Ammon's horn (tissue), 1 donor: ENCODE measurements around the gene XYLT1.

Experiments used
- DNase-seq: peaks from one replicate; pipeline ENCODE4 v3.0.0-alpha.2; 2016; ENCODE audit warnings: low spot score

XYLT1 gene

DNA sequence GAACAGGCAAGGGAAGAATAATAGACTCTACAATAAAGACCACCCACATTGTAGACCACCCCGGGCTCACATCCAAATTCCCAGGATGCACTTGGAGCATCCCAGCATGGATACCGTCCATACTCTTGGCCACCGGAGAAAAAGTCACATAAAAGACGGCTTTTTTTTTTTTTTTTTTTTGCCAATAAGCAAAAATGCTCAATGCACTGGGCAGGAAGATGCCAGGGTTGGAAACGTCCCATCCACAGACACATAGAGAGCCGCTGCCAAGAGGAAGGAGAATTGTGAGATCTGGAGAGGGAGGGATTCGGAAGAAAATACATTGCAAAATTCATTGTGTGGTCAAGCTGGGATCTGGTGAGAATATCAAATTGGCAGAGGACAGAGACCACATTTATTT lies 286.7 kb downstream of the XYLT1 start:
- DNase-seq = no peak

DNA sequence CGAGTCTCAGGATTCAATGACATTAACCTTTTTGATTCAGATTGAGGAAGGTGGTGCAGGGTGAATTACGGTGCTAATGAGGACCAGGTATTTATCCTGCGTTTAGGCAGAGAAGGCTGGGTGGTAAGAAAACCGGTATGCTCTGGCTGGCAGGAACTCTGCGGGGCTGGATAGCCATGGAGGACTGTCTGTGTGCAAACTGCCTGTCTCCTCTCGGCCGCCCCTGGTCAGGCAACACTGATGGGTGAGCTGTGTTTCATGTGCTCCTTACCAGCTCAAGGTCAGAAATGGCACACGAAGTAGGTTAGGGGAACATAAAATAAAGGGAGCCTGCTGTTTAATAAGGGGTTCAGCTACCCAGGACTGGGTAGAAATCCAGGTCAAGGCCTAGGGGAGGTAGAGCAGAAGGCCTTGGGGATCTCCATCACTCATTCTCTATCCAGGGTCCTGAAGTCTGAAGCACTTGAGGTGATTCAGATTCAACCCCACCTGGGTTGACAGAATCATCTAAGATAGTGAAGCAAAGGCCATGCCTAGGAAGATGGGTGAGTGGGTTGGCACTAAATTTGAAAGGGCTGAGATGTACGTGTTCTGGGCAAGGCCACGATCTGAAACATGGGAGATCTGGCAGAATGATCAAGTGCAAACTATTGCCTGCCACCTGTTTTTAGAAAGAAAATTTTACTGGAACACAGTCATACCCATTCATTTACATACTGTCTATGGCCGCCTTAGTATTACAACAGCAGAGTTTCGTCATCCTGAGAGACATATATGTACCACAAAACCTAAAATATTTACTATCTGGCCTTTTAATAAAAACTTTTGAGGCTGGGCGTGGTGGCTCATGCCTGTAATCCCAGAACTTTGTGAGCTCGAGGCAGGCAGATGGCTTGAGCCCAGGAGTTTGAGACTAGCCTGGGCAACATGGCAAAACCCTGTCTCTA lies 292.5 kb downstream of the XYLT1 start:
- no peak for DNase-seq

DNA sequence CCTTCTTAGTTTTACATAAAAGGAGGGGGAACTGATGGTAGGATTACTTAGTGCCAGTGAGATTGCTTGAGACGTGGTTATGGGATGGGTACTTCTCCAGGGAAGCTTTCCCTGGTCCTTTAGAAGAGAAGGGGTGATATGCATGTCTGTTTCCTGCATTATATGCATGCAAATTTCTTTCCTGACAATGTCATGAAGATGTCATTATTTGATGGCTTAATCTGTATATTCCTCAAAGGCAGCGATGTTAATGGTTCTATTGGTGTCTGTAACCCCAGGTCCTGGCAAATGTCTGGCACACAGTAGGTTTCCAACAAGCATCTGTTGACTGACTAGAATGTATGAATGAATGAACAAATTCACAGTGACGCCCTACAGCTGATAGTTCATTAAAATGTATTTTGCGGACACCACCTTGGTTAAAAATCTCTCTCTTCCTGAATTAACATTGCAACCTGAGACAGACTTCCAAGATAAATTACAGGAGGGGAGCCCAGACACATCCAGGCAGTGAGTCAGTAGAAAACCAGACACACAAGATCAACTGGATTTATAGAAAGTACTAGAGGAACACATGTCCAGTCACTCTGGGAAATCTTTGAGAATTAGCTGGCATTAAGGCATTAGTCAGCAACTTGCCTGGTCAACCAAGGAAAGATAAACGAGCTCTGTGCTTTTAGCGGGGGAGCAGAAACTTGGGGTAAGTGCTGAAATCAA lies 293.4 kb downstream of the XYLT1 start:
- DNase-seq = no peak

DNA sequence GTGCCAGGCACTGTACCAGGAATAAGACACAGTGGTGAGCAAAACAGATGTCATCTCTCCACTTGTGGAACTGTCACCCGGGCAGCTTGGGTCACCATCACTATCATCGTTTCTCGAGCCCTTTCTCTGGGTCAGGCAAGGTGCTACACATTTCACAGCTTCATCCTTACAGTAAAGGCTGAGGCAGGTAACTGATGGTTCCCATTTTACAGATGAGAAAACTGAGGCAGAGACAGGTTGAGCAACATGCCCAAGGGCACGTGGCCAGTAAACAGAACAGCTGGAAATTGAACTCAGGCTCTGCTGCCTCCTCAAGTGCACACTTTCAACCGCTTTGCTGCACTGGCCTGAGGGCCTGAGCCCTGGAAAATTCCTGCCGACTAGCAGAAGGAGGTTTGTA lies 294.6 kb downstream of the XYLT1 start:
- DNase-seq = no peak

DNA sequence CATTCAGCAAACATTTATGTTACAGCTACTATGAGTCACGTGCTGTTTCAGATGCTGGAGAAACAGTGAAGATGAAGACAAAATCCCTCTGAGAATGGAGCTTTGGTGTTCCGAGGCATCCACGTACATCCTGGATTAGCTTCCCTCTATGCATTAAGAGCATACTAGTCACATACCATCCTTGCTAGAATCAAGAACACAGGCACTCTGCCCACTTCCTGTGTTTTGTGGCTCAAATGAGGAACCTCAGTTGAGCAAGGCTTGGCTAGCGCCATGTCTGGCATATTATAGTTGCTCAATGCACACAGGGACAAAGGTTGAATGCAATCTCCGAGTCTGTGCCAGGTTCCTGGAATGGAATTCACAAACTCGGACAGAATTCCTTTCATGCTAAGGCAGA lies 297.5 kb downstream of the XYLT1 start:
- DNase-seq = peak; percentile 69

DNA sequence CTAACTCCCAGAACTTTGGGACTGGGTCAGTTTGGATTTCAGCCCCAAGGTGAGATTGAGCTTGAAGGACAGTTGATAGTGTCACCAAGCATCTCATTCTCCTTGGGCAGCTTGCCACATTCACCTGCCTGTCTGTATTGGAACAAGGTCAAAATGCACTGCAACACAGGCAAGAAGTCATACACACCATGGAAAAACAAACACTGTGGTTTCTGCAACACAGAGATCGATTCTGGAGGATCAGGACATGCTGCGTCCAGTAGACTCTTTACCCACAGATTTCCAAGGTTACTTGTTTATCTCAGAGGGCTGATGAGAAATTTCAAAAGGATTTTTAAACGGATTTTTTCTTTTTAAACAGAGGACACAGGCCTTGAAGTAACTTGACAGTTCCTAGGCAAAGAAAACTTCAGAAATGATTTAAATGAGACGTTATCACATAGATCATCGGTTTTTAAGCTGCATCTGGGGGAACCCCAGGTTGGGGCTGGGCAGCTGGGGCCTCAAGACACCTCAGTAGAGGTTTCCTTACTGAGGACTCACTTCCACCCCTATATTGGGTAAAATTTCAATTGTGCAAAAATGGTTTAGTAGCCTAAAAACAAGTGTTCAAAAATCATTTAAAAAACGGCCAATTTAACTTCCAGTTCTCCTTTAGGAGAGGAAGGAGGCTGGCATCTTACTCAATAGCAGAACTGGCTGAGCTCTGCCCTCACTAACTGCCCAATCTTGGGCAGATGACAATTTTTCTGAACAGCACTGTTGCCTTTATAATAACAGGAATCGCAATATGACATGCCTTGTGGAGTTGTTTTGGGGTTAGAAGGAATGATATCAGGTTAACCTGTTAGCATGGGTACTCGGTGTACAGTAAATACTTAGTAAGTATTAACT lies 299.3 kb downstream of the XYLT1 start:
- no peak for DNase-seq

DNA sequence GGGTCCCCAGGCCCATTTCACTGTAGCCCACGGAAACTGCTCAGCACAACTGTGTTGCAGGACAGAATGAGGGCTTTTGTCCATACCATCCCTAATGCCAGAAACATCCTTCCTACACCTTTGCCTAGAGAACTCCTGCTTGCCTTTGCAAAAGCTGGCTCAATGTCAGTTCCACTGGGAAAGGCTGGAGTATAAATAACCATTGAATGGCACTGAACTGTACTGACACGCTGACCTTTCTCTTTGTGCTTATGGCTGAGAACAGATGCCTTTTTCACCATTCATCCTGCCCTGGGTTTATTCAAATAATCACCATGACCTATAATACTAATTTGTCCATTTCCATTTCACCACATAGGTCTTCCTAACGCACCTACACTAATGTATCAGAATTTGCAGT lies 300.3 kb downstream of the XYLT1 start:
- DNase-seq = no peak

DNA sequence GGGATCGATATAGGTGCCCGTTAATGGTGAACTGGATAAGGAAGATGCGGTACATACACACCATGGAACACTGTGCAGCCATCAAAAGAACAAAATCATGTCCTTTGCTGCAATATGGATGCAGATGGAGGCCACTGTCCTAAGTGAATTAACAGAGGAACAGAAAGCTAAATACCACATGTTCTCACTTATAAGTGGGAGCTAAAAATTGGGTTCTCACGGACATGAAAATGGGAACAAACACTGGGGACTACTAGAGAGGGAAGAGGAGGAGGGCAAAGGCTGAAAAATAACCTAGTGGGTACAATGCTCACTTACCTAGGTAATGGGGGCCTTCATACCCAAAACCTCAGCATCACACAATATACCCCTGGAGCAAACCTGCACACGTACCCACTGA lies 302.6 kb downstream of the XYLT1 start:
- DNase-seq = no peak

DNA sequence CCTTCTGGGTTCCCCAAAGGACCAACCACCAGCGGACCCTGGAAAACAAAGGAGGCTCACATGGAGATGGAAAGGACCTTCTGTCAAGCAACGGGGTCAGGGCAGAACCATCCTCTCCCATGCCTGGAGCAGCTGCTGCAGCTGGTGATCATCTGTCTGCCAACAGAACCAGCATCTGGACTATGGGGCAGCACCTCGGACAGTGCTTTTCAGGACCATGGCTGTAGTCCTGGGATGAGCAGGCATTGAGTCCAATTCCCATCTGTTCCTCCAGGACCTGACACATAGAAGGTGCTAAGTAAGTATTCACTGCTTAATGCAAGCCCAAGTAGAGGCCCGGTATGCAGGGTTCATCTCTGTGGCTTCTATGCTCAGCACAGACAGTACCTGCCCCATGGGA lies 304.7 kb downstream of the XYLT1 start:
- no peak for DNase-seq

DNA sequence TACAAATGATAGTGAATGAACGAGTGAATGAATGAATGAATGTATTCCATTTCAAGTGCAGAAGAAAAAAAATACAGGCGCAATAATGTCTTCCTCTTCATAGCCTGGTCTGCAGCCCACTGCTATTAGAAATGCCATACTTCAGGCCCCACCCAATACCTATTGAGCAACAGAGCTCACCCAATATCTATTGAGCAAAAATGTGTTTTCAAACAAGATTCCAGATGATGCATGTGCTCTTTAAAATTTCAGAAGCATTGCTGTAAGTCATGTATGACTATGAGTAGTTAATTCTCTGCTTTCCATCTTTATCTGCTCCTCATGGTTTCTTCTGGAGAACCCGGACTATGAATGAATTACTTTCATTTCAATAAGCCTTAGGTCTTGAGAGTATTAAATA lies 308.2 kb downstream of the XYLT1 start:
- no peak for DNase-seq

DNA sequence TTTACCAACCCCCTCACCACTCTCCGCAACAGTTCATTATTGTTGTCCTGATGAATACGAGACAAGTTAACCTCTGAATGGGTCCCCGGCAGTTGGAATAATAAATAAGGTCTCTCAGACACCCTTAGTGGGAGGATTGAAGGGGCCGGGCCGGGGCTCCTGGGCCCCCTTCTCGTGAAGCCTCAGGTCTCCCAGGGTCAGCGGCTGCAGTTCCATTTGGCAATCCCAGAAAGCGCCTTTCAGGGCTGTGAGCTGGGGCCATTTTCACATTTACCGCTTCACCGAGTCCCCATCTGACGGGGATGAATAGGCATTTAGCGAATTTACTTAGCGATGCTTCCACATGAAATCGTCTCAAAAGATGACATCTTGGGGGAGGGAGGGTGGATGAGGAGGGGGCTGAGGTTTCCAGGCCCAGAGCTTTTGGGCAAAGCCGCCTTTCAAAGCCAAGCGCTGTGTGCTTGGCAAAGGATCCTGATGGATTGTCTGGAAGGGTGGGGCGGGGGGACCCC lies 309.8 kb downstream of the XYLT1 start:
- DNase-seq = peak; percentile 45

DNA sequence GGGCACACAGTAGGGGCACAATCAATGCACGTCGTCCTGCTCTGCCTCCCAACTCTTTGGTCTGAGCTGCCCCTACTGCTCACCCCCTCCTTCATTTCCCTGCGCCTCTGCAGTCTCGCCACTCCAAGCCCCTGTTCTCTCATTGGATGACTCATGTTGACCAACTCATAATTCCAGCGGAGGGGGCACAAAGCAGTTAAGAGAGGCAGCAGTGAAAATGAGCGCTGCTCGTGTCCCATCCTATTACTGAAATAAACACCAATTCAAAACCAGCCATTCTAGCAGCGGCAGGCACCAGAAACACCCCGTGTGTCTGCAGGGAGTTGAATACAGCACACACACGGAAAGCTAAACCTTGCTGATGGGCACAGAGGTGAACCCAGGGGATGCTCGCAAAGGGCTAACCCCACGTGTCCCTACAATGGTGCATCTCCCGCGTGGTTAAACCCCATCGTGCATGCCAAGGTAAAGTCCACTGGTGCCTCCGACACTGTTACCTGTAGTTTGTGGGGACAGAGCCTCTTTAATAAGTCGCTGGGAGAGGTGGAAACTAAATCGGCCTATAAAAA lies 310.4 kb downstream of the XYLT1 start:
- DNase-seq = no peak

DNA sequence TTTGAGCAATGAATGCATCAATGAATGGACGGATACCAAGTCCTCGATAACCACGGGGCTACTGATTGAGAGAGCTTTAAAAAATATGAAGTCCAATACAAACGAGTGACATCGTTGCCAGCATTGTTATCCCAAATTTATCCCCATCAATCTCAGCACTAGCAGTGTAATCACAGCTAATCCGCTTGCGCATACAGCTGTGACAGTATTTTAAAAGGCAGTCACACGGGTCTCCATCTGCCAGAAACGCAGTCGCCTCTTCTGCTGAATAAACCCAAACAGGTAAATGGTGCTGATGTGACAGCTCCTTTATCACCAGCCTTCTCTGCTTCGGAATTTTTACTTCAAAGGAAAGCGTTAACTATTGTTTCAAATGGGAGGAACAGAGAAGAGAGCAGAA lies 311.1 kb downstream of the XYLT1 start:
- no peak for DNase-seq

DNA sequence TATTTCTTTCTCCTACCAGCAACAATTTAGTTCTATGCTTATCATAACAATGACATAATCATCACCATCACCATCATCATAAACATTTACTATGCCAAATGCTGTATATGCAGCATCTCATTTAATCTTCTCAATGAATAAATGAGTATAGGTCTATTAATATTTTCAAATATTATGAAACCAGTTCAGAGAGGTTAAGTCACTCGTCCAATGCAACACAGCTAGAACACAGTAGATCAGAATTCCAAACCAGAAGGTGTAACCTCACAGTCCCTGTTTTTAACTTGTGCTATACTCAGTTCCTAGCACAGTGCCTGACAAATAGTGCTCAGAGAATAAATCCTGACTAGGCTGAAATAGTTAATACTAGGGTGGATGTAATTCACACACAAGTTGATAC lies 314.8 kb downstream of the XYLT1 start:
- DNase-seq = no peak

DNA sequence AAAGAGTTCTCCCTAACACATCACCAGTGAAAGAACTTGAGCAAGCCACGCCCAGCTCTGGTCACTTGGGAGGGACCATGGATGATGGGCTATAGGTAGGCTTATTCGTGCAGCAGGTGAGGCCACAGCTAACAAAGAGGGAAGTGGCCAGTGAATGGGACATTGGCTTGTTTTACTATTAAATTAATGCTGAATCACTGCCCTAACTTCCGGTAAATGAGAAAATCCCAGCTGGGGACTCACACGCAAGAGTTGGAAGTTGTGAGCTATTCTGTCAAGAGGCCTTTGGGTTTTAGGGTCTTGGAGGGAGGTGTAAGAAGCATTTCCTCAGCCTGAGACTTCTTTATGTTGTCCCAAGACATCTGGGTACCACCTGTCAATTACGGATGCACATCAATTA lies 315.3 kb downstream of the XYLT1 start:
- DNase-seq = no peak

DNA sequence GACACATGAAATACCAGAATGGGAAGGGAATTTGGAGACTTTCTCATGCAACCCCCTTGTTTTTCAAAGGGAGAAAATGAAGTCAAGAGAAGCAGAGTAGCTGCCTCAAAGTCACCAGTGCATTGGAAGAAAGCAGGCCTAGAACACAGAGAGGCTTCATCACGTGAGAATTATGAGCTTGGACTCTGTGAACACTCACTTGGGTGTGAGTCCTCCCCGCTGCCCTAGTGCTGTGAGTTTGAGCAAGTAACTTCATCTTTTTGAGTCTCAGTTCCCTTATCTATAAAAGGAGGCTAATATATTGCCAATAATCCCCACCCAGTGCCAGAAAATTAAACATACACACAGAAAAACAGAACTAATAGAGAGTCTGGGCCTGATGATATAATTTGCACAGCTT lies 315.8 kb downstream of the XYLT1 start:
- DNase-seq = no peak

DNA sequence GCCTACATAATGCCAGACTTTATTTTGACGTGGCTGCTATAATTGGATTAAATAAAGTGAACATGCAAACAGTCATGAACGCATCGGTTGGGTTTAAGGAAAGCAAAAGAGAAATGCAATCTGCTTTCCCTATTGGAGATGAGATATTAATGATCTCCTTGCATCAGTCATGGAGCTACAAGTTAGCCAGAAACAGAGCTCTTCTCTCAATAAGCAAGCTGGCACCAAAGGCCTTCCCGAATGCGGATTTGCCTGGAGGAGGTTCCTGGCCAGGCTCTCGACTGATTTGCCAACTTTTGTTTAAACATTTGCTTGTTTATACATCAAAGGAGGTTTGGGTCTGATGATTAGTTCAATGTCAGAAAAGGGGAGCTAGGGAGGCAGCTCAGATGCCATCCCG lies 318.4 kb downstream of the XYLT1 start:
- no peak for DNase-seq

DNA sequence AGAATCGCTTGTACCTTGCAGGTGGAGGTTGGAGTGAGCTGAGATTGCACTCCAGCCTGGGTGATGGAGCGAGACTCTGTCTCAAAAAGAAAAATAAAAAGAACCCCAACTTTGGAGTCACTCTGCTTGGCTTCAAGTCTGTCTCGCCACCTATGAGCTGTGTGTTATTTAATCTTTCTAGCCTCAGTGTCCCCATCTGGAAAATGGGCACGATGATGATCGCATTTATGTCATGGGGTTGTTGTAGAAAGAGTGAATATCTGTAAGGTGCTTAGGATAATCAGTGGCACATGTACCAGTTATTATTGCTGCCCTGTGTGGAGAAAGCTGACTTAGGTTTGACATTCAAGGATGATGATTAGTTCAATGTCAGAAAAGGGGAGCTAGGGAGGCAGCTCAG lies 319.4 kb downstream of the XYLT1 start:
- no peak for DNase-seq

DNA sequence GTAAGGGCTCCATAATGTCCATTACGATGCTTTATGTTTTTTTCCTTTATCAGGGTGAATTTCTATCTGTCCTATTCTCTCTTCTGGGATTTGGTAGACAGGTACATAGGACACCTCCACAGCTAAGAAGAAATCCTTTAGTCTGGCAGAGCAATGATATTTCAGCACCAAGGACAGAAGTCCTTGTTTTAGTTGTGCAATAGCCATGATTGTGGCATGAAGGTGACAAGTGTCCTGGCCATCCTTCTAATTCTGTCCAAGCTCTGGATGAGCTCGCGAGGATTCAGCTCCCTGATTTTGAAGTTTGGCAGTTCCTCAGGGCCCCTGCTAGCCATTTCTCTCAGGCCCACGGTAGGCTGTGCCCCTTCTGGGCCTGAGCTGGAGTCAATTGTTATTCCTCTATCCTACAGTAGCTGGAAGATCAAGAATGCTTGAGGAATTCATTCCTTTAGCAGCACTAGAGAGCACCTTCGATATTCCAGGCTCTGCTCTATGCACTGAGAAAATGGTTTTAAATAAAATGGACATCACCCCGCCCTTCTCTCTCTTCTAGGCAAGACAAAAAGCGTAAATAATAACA lies 320.8 kb downstream of the XYLT1 start:
- no peak for DNase-seq

DNA sequence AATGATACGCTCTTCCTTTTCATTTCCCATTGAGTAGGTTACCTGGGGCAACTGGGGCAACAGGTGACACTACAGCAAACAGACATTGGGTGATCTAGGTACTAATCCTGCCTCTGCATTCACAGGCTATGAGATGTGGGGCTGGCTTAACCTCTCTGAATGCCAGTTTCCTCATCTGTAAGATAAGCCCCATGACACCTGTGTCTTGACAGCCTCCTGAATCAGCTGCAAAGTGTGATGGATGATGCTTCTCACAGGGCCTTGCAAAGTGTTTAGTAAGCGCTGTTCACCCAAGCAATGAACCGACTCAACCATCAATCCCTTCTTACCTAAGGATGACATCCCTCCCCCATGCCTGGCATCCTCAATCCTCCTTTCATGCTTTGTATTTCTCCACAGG lies 322.8 kb downstream of the XYLT1 start:
- no peak for DNase-seq

DNA sequence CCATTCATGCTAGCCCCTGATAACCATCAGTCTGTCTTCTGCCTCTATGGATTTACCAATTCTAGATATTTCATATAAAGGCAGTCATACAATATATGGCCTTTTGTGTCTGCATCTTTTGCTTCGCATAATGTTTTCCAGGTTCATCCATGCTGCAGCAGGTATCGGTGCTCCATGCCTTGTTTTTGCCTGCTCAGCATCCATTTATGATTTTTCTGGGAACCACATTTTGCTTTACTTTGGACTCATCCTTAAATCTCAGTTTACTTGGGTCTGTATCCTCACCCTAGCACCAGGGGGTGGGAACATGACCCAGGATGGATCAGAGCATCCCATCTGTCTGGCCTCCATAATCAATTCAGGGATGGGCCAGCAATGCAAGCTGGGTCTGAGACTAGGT lies 325.7 kb downstream of the XYLT1 start:
- DNase-seq = no peak

DNA sequence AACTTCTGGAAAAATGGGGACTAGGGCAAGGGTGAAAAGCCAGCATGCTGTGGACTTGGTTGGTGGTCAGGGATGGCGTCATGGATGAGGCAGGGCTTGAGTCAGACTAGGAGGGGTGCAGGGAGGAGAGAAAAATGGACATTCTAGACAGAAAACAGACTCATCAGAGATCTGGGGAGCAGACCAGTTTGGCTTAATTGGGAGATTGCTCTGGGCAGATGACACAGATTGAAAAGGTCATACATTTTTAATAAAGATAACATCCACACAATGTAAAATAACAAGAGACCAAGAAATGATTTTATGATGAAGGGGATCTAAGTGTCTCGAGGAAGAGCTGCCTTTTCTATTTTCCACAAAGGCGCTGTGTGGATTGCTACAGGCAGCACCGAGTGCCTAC lies 326.3 kb downstream of the XYLT1 start:
- DNase-seq = no peak
